Left ventricle myocardium superior (tissue), 1 donor: ENCODE results near the gene MAP4. TPM values are rescaled to one million over a fixed set of nuclear protein-coding genes. Genes with fewer than 3 reads are reported as not detected.
A peak's percentile ranks its signal among the peaks of the same experiment; 100 is the strongest.
"Not testable (repeated sequence)": the region's sequence is repeated elsewhere in the genome, so short reads cannot be mapped to it uniquely, and the experiment has no call there.

Experiments used
- ATAC-seq: fragments of 200-7000 bp; cut with Tn5 transposase; one replicate; pipeline ENCODE4 v1.9.1; 2020; ENCODE audit warnings: mild to moderate bottlenecking, moderate library complexity
- DNase-seq: peaks from one replicate; pipeline ENCODE4 v3.0.0-alpha.2; 2020
- intact Hi-C: fragments of 100-400 bp; cut with micrococcal nuclease; formaldehyde crosslinking; loops from one replicate; pipeline ENCODE4 v1.11.0; 2022
- total RNA-seq: library from RNA; stranded (reverse); fragmentation: NEBNext Ultra II Directional; extraction: Animal tissue kit (Norgen Biotek cat#: 25700); gene quantifications from one replicate; pipeline ENCODE4 v1.2.1, GENCODE V29; 2021
- donor health status: DM: no; HTN: yes; CAD: no; lungs with severe emphysema.

Gene MAP4
- total RNA-seq, 1 donor from 2014 or later: 680 TPM

- intact Hi-C loops: no loop called here
- DNase-seq (no peak), ATAC-seq (no peak)
Observed at GRCh38 chr3:47854267-47854666, 161.9 kb downstream of the MAP4 start.

GRCh38 chr3:47852604-47853602 is 163.3 kb downstream of the MAP4 start:
- no peak for ATAC-seq
- intact Hi-C loops: no loop called here
- no peak for DNase-seq

- intact Hi-C loops: no loop called here
- DNase-seq: no peak
- no peak for ATAC-seq
Observed at GRCh38 chr3:47851888-47852603, 164.2 kb downstream of the MAP4 start.

- intact Hi-C loops: no loop called here
- no peak for ATAC-seq
- no peak for DNase-seq
Observed at GRCh38 chr3:47850564-47851410, 165.4 kb downstream of the MAP4 start.

GRCh38 chr3:47849699-47850563 is 166.3 kb downstream of the MAP4 start:
- DNase-seq (no peak), ATAC-seq (peak; percentile 13)
- intact Hi-C loops: loop anchor here (10.0 kb wide), 1 partner anchor 135 kb away; no protein-coding TSS in a partner anchor

GRCh38 chr3:47849186-47849698 is 167.0 kb downstream of the MAP4 start:
- ATAC-seq: peak; percentile 6
- intact Hi-C loops: loop anchor here (10.0 kb wide), 1 partner anchor 136 kb away; no protein-coding TSS in a partner anchor

GRCh38 chr3:47848599-47849117 is 167.6 kb downstream of the MAP4 start:
- ATAC-seq (peak; percentile 1), DNase-seq (no peak)

More at GRCh38 chr3:47849186-47849698, 167.0 kb downstream of the MAP4 start:
- DNase-seq: no peak

GRCh38 chr3:47847801-47848518 is 168.3 kb downstream of the MAP4 start:
- intact Hi-C loops: loop anchor here (10.0 kb wide), 1 partner anchor 137 kb away; no protein-coding TSS in a partner anchor
- no peak for ATAC-seq
- no peak for DNase-seq

More at GRCh38 chr3:47848599-47849117, 167.6 kb downstream of the MAP4 start:
- intact Hi-C loops: loop anchor here (10.0 kb wide), 1 partner anchor 136 kb away; no protein-coding TSS in a partner anchor

- no peak for ATAC-seq
- intact Hi-C loops: loop anchor here (10.0 kb wide), 1 partner anchor 138 kb away; no protein-coding TSS in a partner anchor
- DNase-seq: no peak
Observed at GRCh38 chr3:47847260-47847659, 169.0 kb downstream of the MAP4 start.

- no peak for ATAC-seq
- intact Hi-C loops: loop anchor here (10.0 kb wide), 1 partner anchor 138 kb away; no protein-coding TSS in a partner anchor
- DNase-seq: no peak
Observed at GRCh38 chr3:47846880-47847248, 169.4 kb downstream of the MAP4 start.

GRCh38 chr3:47846186-47846879 is 169.9 kb downstream of the MAP4 start:
- intact Hi-C loops: loop anchor here (10.0 kb wide), 1 partner anchor 138 kb away; no protein-coding TSS in a partner anchor
- no peak for DNase-seq
- ATAC-seq: no peak

- intact Hi-C loops: loop anchor here (10.0 kb wide), 1 partner anchor 143 kb away; no protein-coding TSS in a partner anchor
- no peak for DNase-seq
- ATAC-seq: no peak
Observed at GRCh38 chr3:47841786-47842349, 174.3 kb downstream of the MAP4 start.

GRCh38 chr3:47838503-47838902 is 177.7 kb downstream of the MAP4 start:
- peak; percentile 68 for ATAC-seq
- intact Hi-C loops: no loop called here

GRCh38 chr3:47836986-47837385 is 179.2 kb downstream of the MAP4 start:
- DNase-seq (no peak), ATAC-seq (no peak)
- intact Hi-C loops: no loop called here

More at GRCh38 chr3:47838503-47838902, 177.7 kb downstream of the MAP4 start:
- DNase-seq: no peak

GRCh38 chr3:47829482-47829881 is 186.7 kb downstream of the MAP4 start:
- ATAC-seq, DNase-seq: not testable (repeated sequence)
- intact Hi-C loops: loop anchor here (5.0 kb wide), 1 partner anchor 323 kb away; no protein-coding TSS in a partner anchor
